HG03066 (cell line): Measurements from ENCODE around the gene DACT2.
"Not testable (repeated sequence)": the region's sequence is repeated elsewhere in the genome, so short reads cannot be mapped to it uniquely, and the experiment has no call there.

ENCODE experiments used
- ATAC-seq: cut with Tn5 transposase; IDR thresholded peaks from one replicate; pipeline ENCODE4 v1.9.1; 2021; ENCODE audit warnings: low read depth; ENCODE audit not compliant: unreplicated experiment

DACT2 gene

GRCh38 chr6:168328086-168328485 is 8.5 kb upstream of the DACT2 start:
- ATAC-seq: no peak

- ATAC-seq: no peak
Observed at GRCh38 chr6:168326294-168327261, 7.0 kb upstream of the DACT2 start.

- no peak for ATAC-seq
Observed at GRCh38 chr6:168322966-168323365, 3.4 kb upstream of the DACT2 start.

- ATAC-seq: no peak
Observed at GRCh38 chr6:168320634-168321033, 1.1 kb upstream of the DACT2 start.

DNA sequence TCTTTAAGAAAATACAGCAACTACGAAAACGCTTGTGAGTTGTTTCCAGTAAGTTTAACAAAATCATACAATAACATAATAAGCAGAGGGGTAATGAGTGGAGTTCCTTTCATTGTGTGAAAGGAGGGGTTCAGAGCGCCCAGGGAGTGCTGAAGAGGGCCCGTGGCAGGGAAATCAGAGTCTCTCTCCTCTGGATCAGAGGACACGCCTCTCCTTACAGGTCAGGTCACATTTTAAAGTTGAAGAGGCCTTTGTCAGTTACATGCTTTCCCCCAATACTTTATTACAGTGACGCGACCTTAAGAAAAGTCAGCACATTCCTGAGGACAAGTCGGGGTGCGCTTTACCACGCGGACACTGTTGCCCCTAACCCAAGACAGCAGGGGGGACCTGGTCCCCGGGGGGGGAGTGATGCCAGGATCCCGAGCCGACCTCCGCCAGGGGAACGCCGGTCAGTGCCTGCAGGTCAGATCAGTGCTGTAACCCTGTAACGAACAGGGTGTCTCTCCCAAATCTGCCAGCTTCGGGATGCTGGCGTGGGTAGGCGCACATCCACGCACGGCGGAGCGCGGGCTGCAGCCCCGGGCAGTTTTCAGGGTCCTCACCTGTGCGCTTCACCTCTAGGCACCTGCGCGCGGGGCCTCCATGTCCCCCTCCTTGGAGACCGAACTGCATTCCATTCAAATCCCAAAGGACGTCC is 848 bp downstream of the DACT2 start:
- no peak for ATAC-seq

DNA sequence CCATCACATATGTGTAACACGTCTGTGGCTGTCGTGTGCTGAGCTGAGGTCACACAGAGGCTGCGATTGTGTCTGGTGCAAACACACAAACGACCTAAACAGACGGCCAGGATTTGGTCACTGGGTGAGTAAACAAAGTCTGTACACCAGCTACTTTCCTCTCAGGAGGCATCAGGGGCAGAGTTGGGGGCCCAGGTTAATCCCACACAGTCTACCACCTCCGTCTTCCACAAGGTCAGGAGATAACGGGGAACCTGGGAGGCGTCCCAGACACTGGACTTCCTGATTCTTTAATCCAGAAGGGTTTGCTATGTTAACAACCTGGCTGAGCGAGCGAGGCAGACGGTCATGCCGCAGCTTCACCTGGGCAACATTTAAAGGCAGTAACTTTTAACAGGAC is 1.5 kb downstream of the DACT2 start:
- no peak for ATAC-seq

DNA sequence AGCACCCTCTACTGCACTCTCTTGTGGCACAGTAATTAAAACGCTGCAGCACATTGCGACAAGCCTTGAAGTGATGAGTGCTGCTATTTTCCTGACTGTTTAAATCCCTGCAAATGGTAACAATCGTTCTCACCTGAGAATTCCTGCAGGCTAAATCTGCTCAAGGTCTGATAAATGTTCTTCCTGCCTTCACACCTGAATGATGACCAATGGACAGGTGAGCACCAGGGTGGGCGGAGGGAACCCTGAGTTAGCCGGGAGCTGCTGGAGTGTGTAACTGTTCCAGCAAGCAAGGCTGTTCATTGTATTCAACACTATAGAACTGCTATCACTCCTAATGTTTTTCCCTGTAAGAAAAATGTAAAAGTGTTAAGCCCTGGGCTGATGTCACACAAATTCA is 4.0 kb downstream of the DACT2 start:
- no peak for ATAC-seq

DNA sequence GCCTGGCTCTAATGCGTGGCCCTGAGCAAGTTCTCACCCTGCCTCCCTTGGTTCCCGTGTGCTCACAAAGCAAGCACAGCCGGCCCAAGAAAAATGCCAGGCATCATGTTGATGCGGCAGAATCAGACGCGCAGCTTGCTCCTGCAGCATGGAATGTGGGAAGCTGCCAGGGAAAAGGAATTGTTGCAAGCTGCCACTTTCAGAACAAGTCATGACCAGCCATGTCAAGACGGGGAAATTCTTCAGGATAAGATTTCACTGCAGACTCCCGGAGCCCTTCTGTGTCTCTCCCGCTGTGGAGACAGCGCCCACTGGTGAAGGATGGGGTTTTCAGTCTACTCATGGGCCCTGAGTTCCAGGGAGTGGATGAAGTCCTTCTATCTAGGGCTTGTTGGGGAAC is 4.6 kb downstream of the DACT2 start:
- ATAC-seq: no peak

- ATAC-seq: no peak
Observed at GRCh38 chr6:168314021-168314420, 5.6 kb downstream of the DACT2 start.

- ATAC-seq: no peak
Observed at GRCh38 chr6:168313431-168314011, 6.1 kb downstream of the DACT2 start.

DNA sequence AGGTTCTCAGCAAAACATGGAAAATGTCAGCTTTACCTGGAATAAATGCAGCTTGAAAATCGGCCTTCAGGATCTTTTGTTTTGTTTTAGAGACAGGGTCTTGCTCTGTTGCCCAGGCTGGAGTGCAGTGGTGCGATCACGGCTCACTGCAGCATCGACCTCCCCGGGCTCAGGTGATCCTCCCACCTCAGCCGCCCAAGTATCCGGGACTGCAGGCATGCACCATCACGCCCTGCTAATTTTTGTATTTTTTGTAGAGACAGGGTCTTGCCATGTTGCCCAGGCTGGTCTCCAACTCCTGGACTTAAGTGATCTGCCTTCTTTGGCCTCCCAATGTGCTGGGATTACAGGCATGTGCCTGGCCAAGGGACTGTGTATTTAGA is 7.5 kb downstream of the DACT2 start:
- not testable (repeated sequence) for ATAC-seq

DNA sequence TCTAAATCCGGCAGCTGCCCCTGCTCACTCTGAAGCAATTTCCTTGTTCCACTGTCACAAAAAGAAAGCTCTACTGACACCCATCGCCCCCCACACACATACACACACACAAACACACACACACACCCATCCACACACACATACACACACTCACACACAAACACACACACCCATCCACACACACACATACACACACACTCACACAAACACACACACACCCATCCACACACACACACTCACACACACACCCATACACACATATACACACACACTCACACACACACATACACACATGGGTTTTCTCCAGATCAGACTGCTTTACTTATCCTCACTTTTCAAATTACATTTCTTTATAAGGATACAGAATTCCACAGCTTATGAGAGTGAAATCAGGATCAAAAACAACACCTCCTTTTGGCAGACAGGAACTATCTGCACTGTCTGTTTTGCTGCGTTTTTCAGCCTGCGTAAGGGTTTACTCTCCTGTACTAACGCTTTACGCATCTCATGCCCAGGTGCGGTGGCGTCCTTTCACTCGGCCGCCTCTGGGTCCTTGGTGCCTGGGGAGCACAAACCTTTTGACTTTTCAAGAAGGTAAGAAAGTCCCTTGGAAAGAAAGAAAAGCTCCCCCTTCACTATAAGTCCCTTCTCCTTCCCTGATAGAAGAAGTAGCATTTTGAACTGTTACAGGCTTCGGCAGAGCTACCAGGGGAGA is 8.0 kb downstream of the DACT2 start:
- ATAC-seq: no peak

DNA sequence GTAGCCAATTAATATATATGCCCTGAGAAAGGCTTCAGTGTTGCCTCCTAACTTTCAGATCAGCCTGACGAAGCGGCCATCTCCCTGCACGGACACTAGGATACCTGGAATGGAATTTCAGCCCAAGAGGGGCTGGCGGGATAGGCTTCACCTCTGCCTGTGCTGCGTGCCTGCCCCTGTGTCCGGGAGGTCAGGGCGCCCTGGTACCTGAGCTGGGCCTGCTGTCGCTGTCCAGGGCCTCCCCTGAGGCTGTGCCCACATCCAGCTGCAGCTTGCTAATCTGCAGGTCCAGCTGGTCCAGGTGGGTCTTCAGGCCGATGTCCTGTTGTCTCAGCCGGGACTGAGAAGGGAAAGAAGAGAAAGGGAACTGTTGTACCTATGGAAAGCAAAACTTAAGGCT is 8.6 kb downstream of the DACT2 start:
- ATAC-seq: no peak

- no peak for ATAC-seq
Observed at GRCh38 chr6:168310403-168310802, 9.2 kb downstream of the DACT2 start.

DNA sequence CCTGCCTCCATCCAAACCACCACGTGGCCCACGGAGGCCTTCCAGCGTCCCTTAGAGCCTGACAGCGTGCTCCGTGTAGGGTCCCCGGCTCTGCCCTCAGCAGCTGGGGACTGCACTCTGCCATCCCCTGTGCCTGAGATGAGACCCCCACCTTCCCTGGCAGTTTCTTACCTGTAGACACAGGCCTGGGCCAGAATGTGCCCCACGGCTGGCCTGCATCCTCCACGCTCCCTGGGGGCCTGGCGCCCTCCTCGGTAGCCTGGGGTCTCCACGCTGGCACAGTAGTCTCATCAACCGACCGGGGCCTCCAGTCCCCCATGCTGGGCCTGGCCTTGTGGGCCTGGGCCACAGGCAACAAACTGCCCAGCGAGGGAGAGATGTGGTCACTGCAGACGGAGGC is 9.6 kb downstream of the DACT2 start:
- ATAC-seq: no peak

- ATAC-seq: no peak
Observed at GRCh38 chr6:168309183-168309582, 10.4 kb downstream of the DACT2 start.

- no peak for ATAC-seq
Observed at GRCh38 chr6:168308390-168309144, 11.0 kb downstream of the DACT2 start.

GRCh38 chr6:168307695-168308021 is 11.9 kb downstream of the DACT2 start:
- ATAC-seq: no peak

- ATAC-seq: no peak
Observed at GRCh38 chr6:168307015-168307694, 12.4 kb downstream of the DACT2 start.

GRCh38 chr6:168305863-168306262 is 13.7 kb downstream of the DACT2 start:
- no peak for ATAC-seq
